Measurements from ENCODE around the gene PRKG1. TPM values are rescaled to one million over a fixed set of nuclear protein-coding genes. Genes with fewer than 3 reads are reported as not detected.

PRKG1 gene
- total RNA-seq, 1 donor from 2014 or later = 28.2 TPM

DNA sequence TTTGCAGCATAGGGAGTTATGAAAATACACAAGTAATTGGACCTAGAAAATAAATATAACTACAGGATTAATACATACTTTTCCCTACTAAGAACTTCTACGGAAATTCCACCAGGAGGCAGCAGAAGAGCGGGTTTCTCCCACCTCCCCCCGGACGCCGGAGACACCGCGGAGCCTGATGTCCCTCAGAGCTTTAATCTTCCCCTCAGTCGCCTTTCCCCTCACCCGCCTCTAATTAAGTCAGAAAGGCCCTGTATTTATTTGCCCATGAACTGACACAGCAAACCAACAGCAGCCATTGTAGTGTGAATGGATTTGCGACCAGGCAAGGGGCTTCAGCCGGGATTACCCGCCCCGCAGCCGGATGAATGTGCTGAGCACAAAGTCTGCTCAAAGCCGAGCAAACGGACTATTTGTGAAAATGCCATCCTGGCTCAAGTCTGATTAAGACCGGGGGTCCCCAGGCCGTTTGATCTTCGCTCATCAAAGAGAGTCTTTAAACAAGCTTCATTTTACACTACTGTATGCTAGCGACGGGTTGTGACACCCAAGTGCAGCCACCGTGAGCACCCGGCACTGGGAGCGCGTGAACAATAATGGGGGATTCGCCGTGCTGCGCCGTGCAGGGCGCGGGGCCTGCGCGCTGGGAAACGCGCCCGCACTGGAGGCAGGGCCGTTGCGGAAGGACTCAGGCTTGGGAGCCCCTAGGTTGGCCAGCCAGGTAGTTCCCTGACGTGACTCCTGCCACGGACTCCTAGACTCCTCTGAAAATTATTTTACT is 1234.2 kb downstream of the PRKG1 start:
- ATAC-seq (ENCODE audit: poor library complexity) = peak; percentile 95
- peak; percentile 57 for DNase-seq
- intact Hi-C loops (cut with DNase I) = loop anchor here (2.0 kb wide), 1 partner anchor 178 kb away; no protein-coding TSS in a partner anchor

DNA sequence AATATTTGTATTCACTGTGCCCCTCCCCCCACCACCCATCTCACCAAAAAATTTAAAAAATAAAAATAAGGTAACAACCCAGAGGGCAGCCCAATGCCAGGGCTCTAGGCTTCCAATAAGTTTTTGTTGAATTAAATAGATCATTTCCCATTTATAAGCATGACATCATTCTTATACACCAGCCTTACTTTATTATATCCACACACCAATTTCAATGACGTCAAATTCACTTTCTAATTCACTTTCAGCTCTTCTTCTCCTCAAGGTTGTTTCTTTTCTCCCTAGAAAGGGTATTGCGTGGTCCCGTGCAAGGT is 1238.6 kb downstream of the PRKG1 start:
- ATAC-seq (ENCODE audit: poor library complexity) (no peak), DNase-seq (no peak)
- intact Hi-C loops (cut with DNase I) = no loop called here

DNA sequence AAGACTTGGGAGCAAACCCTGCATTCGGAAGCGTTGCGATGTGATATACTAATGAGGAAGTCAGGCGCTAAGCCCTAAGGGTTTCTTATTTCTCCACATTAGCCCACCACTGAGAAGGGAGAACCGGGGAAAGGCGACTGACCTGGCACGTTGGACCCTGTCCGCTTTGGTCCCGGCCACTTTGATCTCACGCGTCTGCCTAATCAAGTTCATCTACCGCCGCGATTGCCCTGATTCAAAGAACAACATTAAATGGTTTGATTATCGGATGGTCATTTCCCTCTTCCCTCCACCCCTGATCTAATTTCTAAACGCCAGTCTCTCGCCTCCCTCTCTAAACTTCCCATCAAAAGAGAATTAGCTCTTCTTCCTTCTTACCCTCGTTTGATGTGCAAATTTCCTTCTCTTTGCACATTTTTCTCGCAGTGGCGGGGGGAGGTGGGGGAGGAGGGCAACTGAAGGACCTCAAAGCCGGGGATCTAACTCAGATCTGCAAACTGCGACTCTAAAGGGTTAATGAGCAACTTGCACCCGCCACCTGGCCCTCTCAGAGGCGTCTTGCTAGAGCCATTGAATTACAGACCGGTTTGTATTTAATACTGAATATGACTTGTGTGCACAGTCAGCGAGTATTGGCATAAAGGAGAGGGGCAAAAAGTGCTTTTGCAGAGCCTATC is 1239.1 kb downstream of the PRKG1 start:
- ATAC-seq (ENCODE audit: poor library complexity) (peak; percentile 28), DNase-seq (no peak)
- intact Hi-C loops (cut with DNase I) = no loop called here

DNA sequence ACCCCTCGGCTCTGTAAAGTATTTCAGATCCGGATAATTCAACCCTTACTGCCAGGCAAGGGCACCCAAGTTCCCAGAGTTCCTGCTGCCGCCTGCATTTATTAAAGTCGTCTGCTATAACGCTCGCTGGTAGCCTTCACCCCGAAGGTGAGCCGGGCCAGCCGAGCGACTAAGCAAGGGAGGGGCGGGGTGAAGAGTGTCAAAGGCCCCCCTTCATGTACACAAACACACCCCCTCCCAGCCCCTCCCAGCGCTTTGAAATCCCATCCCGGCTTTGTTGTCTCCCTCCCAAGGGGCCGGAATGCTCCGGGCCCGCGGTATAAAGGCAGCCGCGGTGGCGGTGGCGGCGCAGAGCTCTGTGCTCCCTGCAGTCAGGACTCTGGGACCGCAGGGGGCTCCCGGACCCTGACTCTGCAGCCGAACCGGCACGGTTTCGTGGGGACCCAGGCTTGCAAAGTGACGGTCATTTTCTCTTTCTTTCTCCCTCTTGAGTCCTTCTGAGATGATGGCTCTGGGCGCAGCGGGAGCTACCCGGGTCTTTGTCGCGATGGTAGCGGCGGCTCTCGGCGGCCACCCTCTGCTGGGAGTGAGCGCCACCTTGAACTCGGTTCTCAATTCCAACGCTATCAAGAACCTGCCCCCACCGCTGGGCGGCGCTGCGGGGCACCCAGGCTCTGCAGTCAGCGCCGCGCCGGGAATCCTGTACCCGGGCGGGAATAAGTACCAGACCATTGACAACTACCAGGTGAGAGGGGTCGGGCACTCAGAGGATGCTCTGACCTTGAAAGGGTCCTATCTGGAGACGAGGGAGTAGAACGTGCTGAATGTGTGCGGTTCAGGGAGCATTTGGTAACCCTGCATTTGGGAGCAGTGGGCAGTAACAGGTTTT is 1239.9 kb downstream of the PRKG1 start, which contains the start of gene DKK1:
TSS of gene DKK1 (plus strand) at position 349 of the 889 bp plus-strand sequence. CDS start at position 503, 154 bp downstream.
- DNase-seq (peak; percentile 63), ATAC-seq (ENCODE audit: poor library complexity) (peak; percentile 89)
- intact Hi-C loops (cut with DNase I) = no loop called here

DNA sequence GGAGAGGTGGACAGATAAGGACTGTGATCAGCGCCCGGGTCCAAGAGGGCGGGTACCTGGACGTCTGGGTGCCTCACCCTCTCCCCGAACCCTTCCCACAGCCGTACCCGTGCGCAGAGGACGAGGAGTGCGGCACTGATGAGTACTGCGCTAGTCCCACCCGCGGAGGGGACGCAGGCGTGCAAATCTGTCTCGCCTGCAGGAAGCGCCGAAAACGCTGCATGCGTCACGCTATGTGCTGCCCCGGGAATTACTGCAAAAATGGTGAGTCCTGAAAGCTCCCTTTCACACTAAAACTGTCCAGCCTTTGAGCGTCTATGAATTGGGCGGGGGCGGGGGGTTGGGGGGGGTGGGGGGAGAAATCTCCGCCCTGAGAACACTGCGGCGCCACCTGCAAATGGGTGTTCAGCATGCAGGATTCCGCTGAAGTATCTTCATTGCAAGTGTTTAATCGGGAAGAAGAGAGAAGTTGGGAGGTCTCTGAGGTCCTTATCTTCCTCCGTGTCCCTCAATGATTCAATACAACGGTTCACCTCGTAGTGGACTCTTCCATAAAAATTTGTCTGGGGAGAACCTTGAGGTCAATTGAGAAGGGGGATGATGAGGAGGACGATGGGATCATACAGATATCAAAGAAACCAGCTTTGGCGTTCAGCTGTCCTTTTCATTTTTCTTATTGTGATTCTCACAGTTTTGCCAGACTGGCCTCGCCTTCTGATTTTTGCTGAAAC is 1240.7 kb downstream of the PRKG1 start:
- DNase-seq = no peak
- ATAC-seq (ENCODE audit: poor library complexity) = peak; percentile 28
- intact Hi-C loops (cut with DNase I) = no loop called here

DNA sequence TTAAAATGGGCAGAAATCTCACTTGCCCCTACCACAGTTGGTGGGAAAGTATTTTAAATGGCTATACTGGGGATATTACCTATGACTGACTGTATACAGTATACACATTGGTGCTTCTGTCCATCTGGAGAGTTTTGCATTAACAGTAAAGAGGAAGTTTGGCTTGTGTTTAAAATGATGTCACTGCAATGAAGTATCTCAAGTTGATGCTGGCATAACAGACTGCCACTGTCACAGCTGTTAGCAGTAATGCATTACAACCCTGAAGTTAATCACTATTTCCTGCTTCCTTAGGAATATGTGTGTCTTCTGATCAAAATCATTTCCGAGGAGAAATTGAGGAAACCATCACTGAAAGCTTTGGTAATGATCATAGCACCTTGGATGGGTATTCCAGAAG is 1241.7 kb downstream of the PRKG1 start:
- no peak for ATAC-seq (ENCODE audit: poor library complexity)
- no peak for DNase-seq
- intact Hi-C loops (cut with DNase I) = no loop called here

DNA sequence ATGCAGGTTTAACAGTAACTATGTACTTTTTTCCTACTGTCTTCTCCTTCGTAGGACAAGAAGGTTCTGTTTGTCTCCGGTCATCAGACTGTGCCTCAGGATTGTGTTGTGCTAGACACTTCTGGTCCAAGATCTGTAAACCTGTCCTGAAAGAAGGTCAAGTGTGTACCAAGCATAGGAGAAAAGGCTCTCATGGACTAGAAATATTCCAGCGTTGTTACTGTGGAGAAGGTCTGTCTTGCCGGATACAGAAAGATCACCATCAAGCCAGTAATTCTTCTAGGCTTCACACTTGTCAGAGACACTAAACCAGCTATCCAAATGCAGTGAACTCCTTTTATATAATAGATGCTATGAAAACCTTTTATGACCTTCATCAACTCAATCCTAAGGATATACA is 1242.2 kb downstream of the PRKG1 start:
- ATAC-seq (ENCODE audit: poor library complexity) (no peak), DNase-seq (no peak)
- intact Hi-C loops (cut with DNase I) = no loop called here

DNA sequence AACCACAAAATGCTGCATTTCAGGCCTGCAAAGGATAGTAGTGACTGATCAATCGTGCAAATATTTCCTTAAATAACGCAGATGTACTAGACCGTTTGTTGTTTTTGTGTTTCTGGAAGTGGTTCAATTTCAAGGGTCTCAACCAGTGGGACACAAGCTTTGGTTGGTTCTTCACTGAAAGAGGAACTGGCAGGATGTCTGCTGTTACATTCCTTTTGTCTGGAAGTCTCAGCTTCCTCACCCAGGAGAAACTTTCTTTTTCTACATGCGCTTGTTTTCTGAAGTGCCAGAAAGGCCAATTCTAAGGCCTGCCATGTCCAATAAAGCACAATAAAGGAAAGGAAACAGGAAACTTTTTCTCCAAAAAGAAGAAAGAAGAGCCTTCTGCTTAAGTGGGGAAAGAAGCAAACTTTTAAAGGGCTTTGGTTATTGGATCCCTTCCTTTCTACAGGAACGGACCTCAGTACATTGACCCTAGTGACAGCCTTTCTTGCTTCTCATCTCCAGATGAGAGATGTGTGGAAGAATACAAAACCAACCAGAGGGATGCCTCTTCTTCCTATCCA is 1243.9 kb downstream of the PRKG1 start:
- intact Hi-C loops (cut with DNase I) = no loop called here

DNA sequence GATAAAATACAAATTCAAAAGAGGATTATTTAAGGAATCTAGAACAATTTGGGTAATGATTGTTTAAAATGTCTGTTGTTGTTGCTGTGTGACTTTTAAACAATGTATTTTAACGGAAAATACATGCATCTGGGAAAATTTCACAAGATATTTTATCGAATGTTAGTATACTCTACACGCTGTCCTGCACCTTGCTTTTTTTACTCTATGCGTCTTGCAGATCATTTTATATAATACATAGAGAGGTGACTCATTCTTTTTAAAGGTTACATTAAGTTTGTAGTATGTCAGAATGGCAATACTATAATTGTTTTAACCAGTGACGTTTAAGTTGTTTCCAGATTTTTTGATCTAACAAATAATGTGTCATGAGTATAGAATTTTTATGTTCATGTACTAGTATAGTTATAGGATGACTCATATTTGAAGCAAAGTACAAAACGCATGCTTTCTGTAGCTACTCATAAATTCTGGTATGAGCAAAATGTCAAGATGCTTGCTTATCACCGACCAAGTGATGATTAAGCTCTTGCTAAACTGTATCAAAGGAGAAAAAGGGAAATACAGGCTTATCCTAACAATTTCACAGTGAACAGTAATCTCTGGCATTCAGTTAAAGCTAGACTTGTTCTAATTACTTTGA is 1244.7 kb downstream of the PRKG1 start:
- DNase-seq (no peak), ATAC-seq (ENCODE audit: poor library complexity) (no peak)
- intact Hi-C loops (cut with DNase I) = no loop called here

More for the DNA sequence above, 1243.9 kb downstream of the PRKG1 start:
- no peak for DNase-seq
- no peak for ATAC-seq (ENCODE audit: poor library complexity)

DNA sequence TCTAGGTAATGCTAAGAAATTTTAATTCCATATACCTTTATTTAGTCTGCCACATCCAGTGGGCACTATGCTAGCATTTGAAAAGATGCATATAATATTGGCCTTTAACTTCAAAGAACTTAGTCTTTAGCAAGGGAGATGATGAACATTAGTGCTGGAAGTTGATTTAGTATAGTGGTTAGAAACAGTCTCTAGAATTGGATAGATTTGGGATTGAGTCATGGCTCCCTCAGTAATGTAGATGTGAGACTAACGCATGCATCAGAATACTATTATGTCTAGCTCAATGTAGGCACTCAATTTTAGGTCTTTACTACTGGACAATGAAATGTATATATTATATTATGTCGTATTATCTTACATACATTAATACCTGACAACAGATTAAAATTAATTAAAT is 1245.6 kb downstream of the PRKG1 start:
- DNase-seq (no peak), ATAC-seq (ENCODE audit: poor library complexity) (no peak)
- intact Hi-C loops (cut with DNase I) = no loop called here

DNA sequence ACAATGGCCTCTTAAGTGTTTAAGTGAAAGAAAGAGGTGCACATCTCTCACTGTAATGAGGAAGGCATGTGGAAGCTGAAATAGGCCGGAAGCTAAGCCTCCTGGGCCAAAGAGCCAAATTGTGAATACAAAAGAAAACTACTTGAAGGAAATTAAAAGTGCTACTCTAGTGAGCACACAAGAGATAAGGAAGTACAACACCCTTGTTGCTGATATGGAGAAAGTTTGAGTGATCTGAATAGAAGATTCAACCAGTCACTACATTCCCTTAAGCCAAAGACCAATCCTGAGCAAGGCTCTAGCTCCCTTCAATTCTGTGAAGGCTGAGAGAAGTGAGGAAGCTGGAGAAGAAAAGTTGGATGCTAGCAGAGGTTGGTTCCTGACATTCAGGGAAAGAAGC is 1248.0 kb downstream of the PRKG1 start:
- DNase-seq (no peak), ATAC-seq (ENCODE audit: poor library complexity) (no peak)
- intact Hi-C loops (cut with DNase I) = no loop called here

DNA sequence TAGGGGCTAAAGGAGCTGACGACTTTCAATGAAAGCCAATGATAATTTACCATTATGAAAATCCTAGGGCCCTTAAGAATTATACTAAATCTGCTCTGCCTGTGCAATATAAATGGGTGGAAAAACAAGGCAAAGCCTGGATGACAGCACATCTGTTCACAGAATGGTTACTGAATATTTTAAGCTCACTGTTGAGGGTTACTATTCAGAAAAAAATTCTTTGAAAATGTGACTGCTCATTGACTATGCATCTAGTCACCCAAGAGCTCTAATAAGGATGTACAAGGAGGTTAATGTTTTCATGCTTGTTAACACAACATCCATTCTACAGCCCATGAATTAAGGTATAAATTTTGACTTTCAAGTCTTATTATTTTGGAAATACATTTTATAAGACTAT is 1248.6 kb downstream of the PRKG1 start:
- no peak for ATAC-seq (ENCODE audit: poor library complexity)
- intact Hi-C loops (cut with DNase I) = no loop called here
- DNase-seq = no peak

DNA sequence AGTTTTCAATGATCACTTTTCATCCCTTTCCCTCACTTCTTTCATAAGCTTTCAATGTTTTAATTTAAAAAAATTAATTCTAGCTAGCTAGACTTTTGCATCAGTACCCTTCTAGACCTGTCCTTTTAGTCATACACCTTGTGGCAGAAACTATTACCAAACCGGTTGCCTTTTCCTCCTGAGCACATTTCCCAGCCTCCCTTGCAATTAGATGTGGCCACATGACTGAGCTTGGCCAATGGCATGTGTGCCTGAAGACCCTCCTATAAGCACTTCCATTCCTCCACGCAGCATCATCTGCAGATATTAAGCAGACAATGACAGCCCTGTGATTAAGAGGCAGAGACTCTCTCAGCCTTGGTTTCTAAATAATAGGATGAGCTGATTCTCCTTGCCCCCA is 1252.1 kb downstream of the PRKG1 start:
- intact Hi-C loops (cut with DNase I) = no loop called here
- DNase-seq (no peak), ATAC-seq (ENCODE audit: poor library complexity) (no peak)

DNA sequence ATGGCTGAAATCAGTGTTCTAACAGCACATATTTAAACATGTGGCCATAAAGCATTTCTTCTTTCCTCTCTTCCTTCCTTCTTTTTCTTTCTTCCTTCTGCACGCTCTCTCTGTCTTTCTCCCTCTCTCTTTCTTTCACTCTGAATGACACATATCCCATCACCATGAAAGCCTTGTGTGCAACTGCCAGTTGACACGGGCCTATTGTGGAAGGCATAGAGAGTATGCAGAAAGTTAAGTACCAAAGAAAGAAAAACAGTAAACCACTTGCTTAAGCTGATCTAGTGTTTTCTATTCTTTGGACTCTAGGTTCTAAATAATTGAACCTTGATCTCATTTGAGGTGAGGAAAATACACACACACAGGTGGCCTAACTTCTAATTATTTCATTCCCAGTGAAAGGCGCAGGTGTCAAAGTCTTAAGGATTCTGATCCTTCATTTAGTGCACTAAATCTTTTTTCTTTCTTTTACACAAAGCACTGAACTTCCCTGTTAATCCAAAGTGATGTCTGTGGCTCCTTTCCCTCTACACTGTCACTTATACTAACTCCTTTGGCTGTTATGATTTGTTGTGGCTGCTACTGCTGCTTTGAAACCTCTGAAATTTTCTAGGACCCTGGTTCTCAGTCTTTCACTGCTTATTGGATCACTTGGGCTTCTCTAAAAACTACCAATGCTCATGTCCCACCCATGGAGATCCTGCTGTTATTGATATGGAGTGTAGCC is 1257.5 kb downstream of the PRKG1 start:
- no peak for ATAC-seq (ENCODE audit: poor library complexity)
- intact Hi-C loops (cut with DNase I) = no loop called here
- no peak for DNase-seq

DNA sequence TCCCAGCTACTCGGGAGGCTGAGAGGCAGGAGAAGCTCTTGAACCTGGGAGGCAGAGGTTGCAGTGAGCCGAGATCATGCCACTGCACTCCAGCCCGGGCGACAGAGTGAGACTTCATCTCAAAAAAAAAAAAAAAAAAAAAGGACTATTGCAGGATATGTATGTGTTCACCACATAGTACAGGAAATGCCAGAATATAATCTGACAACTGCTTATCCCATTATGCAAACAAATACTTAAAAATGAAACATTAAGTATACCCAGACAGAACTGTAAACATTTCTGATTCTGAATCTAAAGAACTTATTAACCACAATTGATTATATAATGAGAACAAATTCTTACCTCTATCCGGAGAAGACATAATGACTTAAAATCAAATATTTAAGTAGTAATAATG is 1258.5 kb downstream of the PRKG1 start:
- ATAC-seq (ENCODE audit: poor library complexity) = no peak
- no peak for DNase-seq
- intact Hi-C loops (cut with DNase I) = no loop called here

DNA sequence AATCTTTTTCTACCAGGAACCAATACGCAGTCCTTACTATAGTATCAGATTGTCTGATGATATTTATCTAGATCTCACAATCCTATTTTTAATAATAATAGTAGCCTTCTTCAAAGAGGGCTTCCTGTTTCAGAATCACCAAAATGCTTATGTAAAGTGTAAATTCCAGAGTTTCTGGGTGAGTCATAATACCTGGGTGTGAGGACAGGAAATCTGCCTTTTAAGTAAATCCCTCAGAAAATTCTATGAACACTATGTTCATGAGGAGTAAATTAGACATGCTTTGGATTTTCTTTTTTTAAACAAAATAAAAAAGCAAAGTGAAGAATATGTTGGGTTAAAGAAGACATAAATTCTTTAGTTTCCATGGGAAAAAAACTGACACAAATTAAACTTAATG is 1260.3 kb downstream of the PRKG1 start:
- intact Hi-C loops (cut with DNase I) = no loop called here
- DNase-seq = no peak
- ATAC-seq (ENCODE audit: poor library complexity) = no peak

DNA sequence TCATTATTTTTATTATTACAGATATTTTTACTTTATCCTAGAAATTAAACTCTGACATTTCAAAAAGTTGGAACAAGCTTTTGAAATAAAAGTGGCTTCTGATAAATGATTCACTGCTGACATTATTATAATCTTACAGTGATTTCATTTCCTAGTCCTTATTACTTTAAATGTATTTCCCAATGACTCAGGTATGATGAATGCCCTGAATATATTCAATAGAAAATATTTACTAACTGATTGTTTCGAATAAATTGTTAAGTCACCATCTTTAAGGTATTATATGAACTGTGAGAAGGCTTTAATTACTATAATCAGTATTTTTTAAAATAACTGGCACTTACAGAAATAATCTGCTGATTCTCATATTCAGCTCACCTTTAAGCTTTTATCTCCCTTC is 1261.4 kb downstream of the PRKG1 start:
- ATAC-seq (ENCODE audit: poor library complexity) = no peak
- no peak for DNase-seq
- intact Hi-C loops (cut with DNase I) = no loop called here

All from Right ventricle myocardium superior (tissue), 1 donor.